Right lobe of liver (tissue), 4 donors: ENCODE results near the gene NFATC1.
A peak's percentile ranks its signal among the peaks of the same experiment; 100 is the strongest.

ENCODE experiments used
- POLR2A ChIP-seq: fragments of 450-650 bp; IDR thresholded peaks from one replicate; pipeline ENCODE4 v1.6.1; 2017; ENCODE audit warnings: antibody characterized with exemption, mild to moderate bottlenecking
- TF ChIP-seq, protein P1 (sequence below), 4 donors: fragments of 200-600 bp in 3 of 4; fragments of 450-650 bp in 1 of 4; IDR thresholded peaks; one replicate each; pipeline versions ENCODE4 v1.5.1 to v1.8.0; 2016 to 2022; ENCODE audit warnings: antibody characterized with exemption in 4 of 4, mild to moderate bottlenecking in 2 of 4
- donor health status: DM: no; HTN: no; CAD: no.
- donor health status: DM: no; HTN: no; CAD: no.
- donor health status: DM: no; HTN: yes; CAD: no.

DNA sequence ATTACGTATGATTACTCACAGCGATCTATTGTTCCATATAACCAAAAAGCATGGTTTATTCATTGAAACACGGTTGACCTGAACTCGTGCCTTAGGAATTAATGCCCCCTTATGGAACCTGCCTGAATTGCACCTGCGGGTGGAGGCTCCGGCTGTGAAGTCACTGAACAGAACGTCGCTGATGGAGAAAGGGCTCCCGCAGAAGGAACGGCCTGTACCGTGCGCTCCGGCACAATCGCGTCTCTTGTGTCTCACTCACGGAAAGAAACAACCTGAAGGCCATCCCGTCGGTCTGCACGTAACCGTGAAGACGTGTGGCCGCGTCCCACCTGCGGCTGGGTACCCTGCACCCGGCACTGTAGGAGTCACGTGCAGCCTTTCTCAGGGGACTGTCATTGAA is 133.1 kb downstream of the NFATC1 start:
- TF ChIP-seq, protein P1, sequence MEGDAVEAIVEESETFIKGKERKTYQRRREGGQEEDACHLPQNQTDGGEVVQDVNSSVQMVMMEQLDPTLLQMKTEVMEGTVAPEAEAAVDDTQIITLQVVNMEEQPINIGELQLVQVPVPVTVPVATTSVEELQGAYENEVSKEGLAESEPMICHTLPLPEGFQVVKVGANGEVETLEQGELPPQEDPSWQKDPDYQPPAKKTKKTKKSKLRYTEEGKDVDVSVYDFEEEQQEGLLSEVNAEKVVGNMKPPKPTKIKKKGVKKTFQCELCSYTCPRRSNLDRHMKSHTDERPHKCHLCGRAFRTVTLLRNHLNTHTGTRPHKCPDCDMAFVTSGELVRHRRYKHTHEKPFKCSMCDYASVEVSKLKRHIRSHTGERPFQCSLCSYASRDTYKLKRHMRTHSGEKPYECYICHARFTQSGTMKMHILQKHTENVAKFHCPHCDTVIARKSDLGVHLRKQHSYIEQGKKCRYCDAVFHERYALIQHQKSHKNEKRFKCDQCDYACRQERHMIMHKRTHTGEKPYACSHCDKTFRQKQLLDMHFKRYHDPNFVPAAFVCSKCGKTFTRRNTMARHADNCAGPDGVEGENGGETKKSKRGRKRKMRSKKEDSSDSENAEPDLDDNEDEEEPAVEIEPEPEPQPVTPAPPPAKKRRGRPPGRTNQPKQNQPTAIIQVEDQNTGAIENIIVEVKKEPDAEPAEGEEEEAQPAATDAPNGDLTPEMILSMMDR (IDR thresholded peaks at IDR 0.05): peak; percentile 75 to 82 (median 76)
- no peak for TF ChIP-seq POLR2A
